GM10266 (cell line): ENCODE measurements around the gene KLK8.

Experiments
- DNase-seq: peaks from one replicate; pipeline ENCODE4 v3.0.0; 2012; ENCODE audit errors: extremely low spot score
- TF ChIP-seq, protein P1 (sequence below): IDR thresholded peaks from 2 replicates; pipeline ENCODE4 v1.5.1; 2012; ENCODE audit warnings: mild to moderate bottlenecking, low read depth; ENCODE audit not compliant: control insufficient read depth, insufficient read depth; ENCODE audit errors: missing control alignments

KLK8 gene

DNA sequence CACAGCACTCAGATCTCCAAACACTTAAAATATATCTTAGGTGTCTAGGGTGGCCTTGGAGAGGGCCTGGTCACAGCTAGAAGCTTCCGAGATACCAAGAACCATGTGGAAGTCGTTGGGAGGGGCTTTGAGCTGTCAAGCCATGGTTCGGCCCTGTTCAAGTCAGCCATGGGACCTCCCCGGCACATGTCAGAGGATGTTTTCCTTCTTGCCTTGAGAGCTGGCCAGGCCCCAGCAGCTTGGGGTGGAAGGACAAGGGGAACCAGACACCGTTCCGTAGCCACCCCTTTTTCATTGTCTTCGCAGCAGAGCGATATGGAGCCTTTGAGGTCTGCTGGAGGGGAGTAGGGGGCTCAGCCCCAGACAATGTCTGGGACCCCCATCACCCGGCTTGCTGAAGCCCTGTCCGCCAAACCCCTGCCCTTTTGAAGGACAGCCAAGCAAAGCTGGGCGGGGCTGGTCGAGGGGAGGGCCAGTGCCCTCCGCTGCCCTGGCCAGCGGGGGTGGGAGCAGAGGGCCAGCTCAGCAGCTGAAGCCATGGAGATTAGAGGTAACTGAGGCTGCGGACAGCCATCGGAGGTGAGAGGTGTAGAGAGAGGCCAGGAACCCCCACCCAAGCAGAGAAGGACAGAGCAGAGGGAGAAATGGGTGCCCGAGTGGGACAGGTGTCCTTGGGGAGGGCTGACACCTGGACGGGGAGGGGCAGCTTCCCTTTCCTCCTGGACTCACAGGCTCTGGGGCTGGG, 24.6 kb upstream of the KLK8 start:
- TF ChIP-seq, protein P1, sequence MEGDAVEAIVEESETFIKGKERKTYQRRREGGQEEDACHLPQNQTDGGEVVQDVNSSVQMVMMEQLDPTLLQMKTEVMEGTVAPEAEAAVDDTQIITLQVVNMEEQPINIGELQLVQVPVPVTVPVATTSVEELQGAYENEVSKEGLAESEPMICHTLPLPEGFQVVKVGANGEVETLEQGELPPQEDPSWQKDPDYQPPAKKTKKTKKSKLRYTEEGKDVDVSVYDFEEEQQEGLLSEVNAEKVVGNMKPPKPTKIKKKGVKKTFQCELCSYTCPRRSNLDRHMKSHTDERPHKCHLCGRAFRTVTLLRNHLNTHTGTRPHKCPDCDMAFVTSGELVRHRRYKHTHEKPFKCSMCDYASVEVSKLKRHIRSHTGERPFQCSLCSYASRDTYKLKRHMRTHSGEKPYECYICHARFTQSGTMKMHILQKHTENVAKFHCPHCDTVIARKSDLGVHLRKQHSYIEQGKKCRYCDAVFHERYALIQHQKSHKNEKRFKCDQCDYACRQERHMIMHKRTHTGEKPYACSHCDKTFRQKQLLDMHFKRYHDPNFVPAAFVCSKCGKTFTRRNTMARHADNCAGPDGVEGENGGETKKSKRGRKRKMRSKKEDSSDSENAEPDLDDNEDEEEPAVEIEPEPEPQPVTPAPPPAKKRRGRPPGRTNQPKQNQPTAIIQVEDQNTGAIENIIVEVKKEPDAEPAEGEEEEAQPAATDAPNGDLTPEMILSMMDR = no peak
- DNase-seq = peak; percentile 35

DNA sequence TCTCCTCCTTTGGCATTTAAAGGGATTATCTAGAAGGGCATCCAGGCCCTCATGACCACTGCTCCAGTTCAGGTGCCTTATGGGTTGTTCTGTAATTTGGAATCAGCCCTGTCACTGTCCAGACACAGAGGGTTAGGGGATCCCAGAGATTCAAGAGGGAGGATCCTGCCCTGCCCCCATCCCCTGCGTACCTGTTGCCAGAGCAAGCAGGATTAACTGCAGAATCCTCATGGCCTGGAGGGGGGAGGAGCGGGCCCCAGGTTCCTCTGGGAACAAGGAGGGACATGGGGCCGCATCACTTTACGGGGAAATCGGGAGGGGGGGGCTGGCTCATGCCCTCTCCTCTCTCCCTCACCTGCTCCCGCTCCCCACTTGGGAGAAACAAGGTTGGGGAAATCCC, 24.0 kb upstream of the KLK8 start:
- DNase-seq = no peak
- TF ChIP-seq, protein P1 = no peak

DNA sequence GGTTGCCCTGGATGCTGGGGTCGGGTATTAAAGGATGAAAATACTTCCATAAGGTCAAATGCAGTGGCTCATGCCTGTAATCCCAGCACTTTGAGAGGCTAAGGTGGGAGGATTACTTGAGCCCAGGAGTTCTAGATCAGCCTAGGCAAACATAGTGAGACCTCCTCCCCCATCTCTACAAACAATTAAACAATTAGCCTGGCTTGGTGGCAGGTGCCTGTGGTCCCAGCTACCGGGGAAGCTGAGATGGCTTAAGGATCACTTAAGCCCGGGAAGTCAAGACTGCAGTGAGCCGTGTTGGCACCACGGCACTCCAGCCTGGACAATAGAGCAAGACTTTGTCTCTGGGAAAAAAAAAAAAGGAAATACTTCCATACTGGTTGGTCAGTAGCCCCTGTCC, 23.5 kb upstream of the KLK8 start:
- DNase-seq = no peak

DNA sequence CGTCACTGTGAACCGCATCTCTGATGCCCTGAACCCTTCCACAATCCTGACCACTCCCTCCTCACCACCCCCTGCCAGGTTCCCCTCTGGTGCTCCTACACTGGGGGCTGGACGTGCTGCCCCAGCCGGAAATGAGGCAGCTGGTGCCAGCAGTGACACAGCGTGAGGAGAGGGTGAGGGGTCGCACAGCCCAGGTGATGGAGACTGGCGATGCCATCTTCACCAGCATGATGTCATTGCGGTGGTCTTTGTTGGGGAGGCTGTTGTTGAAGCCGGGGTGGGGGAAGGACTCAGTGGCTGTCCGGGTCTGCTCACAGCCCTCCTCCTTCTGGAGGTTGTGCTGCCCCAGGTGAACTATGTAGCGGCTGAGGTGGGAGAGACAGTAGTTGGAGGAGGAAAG, 22.5 kb upstream of the KLK8 start:
- no peak for DNase-seq
- TF ChIP-seq, protein P1 = no peak

More for the DNA sequence above, 23.5 kb upstream of the KLK8 start:
- TF ChIP-seq, protein P1 = no peak

DNA sequence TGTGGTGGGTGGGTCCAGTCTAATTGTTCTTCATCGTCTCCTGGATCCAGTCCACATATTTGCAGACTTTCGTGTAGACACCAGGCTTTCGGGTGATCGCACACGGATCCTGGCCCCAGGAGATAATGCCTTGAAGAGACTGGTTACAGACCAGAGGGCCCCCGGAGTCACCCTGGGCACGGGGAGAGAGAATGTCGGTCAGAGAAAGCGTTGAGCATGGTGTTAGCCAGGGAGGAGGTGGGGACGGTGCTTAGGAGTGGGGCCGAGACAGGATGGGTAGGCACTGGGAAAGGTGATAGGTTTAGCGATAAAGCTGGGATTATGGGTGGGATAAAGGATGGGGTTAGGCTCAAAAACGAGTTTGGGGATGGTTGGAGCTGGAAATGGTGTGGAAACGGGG, 21.1 kb upstream of the KLK8 start:
- no peak for DNase-seq
- TF ChIP-seq, protein P1 = no peak

DNA sequence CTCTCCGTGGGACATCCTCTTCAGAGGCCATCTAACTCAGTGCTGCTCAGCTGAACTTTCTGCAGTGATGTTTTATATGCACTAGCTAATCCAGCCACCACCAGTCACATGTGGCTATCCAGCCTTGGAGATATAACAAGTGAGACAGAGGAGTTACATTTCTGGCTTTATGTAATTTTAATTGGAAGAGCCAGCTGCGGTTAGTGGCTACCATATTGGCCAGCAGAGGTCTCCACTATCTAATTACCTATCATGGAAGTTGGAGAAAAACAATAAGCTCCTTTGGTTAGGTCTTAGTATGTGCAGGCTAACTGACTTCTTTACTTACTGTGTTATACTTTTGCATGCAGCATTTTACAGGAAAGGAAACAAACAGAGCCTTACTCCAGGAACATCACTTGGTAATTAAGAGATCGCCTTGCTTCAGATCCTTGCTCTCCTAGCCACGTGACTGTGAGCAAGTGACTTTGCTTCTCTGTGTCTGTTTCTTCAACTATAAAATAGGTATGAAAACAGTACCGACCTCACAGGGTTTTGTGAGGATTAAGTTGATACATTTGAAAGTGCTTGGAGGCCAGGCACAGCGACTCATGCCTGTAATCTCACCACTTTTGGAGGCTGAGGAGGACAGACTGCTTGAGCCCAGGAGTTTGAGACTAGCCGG, 19.7 kb upstream of the KLK8 start:
- TF ChIP-seq, protein P1 = peak; percentile 59
- DNase-seq = no peak

DNA sequence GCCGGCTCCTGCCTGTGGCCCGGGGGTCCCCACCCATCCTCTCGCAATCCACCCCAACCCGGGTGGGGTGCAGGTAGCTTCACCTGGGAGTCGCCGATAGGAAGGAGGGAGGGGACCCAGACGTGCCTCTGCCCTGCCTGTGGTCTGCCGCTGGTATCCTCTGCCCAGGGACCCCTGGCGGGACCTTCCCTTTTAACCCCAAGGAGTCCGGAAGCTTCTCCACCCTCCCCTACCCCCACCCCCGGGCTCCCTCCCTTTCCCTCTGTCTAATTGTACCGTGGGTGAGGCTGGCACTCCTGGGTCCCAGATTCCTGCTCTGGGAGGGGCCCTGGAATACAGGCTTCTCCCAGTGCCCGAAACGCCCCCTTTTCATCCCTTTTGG, 18.1 kb upstream of the KLK8 start, which contains the start of gene KLK10:
TSS of gene KLK10 (minus strand) at position 166 of the 382 bp plus-strand sequence. CDS start 579 bp downstream, outside the sequence.
- TF ChIP-seq, protein P1 = no peak
- no peak for DNase-seq
